ENCODE data around the gene LRRC72.

DNA sequence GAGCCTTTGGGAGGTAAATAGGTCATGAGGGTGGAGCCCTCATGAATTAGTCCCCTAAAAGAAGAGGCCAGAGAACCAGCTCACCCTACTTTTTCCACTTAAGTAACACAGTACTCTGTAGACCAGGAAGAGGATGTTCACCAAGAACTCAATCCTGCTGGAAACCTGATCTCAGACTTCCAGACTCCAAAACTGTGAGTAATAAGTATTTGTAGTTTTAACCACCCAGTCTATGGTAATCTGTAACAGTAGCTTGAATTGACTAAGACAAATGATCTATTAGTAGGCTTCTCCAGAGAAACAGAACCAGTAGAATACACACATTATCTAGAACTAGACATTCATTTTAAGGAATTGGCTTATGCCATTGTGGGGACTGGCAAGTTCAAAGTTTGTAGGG, 67.4 kb downstream of the LRRC72 start:
- TF ChIP-seq, protein P1, sequence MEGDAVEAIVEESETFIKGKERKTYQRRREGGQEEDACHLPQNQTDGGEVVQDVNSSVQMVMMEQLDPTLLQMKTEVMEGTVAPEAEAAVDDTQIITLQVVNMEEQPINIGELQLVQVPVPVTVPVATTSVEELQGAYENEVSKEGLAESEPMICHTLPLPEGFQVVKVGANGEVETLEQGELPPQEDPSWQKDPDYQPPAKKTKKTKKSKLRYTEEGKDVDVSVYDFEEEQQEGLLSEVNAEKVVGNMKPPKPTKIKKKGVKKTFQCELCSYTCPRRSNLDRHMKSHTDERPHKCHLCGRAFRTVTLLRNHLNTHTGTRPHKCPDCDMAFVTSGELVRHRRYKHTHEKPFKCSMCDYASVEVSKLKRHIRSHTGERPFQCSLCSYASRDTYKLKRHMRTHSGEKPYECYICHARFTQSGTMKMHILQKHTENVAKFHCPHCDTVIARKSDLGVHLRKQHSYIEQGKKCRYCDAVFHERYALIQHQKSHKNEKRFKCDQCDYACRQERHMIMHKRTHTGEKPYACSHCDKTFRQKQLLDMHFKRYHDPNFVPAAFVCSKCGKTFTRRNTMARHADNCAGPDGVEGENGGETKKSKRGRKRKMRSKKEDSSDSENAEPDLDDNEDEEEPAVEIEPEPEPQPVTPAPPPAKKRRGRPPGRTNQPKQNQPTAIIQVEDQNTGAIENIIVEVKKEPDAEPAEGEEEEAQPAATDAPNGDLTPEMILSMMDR (IDR thresholded peaks at IDR 0.05; ENCODE audit: insufficient read depth, low read depth, low read length) = no peak
- TF ChIP-seq EZH2 (IDR thresholded peaks at IDR 0.05; ENCODE audit: insufficient read depth, low read length) = no peak

Data from astrocyte (in vitro differentiated cells and primary cell).